ENCODE data around the gene LHFPL5.

Gene LHFPL5

DNA sequence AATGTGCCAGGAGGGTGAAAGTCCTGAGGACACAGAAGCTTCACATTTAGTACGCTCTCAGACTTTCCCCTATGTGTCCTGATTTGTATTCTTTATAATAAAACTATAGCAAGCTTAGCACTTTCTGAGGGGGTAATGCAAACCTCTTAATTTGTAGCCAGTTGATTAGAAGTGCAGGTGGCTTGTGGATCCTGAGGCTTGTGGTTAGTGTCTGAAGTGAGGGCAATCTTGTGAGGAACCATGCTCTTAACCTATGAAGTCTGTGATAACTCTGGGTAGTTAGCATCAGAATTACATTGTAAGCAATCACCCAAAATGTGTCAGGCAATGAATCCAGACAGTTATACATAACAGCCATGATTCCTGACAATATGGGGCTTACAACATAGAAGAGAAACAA, 51.1 kb downstream of the LHFPL5 start:
- DNase-seq (ENCODE audit: low read depth, low spot score): no peak

DNA sequence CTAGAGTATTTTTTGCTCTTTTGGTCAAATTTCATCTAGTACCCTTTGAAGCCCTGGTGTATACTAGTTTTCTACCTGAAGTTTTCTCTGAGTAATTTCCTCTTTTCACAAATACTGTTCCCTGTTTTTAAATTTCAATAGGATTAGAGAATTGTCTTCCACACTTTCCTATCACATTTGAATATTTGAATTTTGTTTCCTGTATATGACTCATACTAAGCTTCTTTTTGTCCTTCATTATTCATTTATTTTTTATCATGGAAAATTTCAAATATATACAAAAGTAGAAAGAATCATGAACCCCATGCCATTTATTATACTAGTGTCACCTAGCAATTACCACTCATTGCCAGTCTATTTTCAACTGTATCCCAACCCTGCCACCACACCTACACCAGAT, 52.7 kb downstream of the LHFPL5 start:
- DNase-seq (ENCODE audit: low read depth, low spot score): no peak

DNA sequence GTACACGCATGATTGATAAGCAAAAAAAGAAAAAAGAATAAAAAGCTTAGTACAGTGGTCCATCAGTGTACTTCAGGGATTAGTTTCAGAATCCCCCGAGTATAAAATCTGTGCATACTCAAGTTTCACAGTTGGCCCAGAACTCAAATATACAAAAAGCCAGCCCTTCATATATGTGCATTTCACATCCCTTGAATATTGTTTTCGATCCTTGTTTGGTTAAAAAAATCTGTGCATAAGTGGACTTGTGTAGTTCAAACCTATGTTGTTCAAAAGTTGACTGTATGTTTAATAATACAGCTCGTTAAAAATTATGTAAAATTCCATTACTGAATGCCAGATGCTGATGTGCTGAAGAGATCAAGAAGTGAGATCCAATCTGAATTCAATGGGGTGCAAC, 54.2 kb downstream of the LHFPL5 start:
- no peak for DNase-seq (ENCODE audit: low read depth, low spot score)
